ENCODE measurements around the gene DMD.

Gene DMD

DNA sequence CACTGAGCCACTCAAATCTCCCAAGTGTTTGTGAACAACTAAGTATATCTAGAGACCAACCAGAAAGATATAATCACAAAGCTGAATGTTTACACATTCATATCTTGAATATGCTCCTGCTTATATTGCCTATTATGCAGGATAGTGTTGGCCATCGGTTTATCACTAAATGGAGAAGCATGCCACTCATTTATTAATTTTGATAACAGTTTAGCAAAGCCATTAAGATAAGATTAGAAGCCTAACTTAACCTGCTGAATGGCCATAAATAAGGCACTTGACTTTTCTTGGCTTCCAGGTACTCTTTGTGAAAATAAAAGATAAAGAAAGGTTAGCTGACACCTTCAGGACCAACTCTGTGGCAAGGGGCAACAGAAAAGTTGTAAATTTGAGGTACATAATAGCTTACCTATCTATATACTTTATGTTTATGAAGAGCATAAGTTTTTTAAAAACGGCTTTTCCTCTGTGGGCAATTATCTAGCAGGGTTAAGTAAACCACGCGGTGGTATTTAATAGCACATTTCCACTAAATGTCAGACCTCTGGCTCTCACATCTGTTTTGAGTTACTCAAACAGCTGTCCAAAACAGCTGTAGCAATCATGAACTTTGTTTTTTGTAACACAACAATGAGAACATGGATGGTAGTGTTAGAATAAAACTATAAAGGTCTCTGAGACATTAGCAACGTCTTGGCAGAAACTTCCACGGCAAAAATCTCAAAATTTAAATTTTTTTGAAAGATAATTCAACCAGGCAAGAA lies 2080.7 kb downstream of the DMD start:
- DNase-seq: no peak

DNA sequence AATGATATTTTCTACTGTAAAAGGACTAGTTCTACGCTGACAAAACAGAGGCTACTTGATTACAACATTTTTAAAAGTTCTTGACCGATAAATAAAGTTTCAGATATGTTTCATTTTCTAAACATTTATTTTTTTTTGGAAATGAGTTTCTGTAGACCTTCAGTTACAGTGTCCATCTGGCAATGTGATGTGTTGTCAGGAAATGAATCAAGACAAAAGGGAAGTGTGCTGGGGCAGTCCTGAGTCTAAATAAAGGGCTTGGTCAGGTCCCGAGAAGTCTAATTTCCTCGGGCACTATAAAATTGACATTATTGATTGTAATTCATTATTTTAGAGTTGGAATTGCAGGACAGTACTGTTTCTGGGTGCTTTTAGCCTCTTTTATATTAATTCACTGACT lies 2082.5 kb downstream of the DMD start:
- DNase-seq: no peak

- no peak for DNase-seq
Measured at GRCh38 chrX:31127716-31128115, 2083.6 kb downstream of the DMD start.

- DNase-seq: no peak
Measured at GRCh38 chrX:31126205-31126604, 2085.1 kb downstream of the DMD start.

DNA sequence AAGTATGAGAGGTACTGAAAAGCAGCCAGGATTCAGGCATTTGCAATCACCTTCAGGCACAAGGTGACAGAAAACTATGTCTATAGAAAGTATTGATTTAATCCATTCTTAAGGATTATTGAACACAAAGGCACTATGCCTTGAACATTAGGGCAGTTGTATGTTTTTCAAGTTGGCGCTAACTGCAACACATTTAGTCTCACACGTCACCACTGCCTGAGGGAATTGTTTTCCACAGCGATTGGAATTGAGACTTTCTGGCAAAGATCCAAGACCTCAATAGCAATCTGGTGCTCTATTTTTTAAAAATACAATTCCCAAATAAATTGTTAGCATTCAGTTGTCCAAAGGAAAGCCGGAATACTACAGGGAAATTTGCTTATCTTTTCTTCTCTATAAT lies 2086.8 kb downstream of the DMD start:
- DNase-seq: no peak

DNA sequence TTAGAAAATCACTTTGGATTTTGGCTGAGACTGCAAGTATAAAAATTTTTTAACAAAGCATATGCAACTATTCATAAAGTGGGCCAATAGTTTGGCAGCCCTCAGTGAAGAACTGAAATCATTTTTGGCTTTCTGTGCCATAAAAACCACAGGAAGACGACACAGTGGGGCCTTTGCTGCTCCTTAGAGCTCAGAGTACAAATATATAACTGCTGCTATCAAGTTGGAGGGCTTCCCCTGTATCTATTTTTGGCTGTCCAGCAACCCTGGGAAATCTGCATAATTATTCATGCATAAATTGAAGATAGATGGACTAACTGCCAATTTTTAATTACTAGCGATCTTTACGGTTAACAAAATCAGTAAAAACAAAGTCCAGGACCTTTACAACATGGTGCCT lies 2088.0 kb downstream of the DMD start:
- DNase-seq: no peak

GRCh38 chrX:31117266-31117665 lies 2094.1 kb downstream of the DMD start:
- DNase-seq: no peak

- DNase-seq: no peak
Measured at GRCh38 chrX:31115398-31115797, 2096.0 kb downstream of the DMD start.

GRCh38 chrX:31114858-31115257 lies 2096.5 kb downstream of the DMD start:
- no peak for DNase-seq

- DNase-seq: no peak
Measured at GRCh38 chrX:31112226-31112999, 2098.9 kb downstream of the DMD start.

DNA sequence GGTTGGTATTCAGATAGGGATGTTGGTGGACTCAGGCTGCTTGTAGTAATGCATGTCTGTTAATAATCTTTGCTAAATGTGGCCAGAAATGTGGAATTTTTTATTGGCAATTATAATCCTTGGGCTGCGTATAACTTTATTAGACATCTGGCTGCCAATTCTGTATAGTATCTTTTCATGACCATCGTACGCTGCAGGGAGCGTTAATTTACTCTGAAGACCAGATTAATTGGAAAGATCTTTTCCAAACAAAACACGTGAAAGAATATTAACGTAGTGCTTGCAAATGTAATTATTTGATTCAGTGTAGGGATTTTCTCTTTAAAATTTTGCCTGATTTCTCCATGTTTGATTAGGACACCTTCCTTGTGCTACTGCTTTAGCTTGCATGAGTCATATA lies 2100.7 kb downstream of the DMD start:
- DNase-seq: no peak

GRCh38 chrX:31099536-31100090 lies 2111.7 kb downstream of the DMD start:
- DNase-seq: no peak

DNA sequence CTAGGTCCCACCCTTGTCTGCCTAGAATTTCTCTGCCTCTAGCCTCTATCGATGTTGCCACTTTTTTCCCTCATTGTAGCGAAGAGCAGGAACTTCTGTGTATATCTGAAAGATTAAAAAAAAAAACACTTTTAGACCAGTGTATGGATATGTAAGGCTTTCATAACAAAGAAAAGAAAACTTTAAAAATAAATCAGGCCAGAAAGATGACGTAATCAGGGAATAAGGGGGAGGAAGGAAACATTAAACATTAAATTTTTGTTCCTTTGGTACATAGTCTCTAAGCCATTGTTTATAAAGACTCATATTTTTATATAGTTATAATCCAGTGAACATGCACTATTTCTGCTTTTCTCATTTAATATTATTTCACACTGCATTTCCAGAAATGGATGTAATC lies 2113.3 kb downstream of the DMD start:
- no peak for DNase-seq

GRCh38 chrX:31093639-31093975 lies 2117.7 kb downstream of the DMD start:
- DNase-seq: no peak

- no peak for DNase-seq
Measured at GRCh38 chrX:31092970-31093638, 2118.2 kb downstream of the DMD start.

DNA sequence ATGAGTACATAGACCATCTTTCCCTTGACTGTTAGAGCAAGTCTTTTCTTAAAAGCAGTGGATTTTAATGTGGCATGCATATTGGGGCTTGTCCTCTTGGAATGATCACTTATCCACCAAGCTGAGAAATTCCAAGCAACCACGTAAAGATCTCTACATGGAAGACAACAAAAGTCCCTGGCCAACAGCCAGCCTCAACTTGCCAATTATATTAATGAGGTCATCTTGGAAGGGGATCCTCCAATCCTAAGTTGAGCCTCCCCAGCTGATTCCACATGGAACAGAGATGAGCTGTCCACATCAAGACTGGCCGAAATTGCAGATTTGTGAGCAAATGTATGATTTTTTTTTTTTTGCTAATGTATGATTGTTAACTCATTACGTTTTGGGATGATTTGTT lies 2118.9 kb downstream of the DMD start:
- no peak for DNase-seq

DNA sequence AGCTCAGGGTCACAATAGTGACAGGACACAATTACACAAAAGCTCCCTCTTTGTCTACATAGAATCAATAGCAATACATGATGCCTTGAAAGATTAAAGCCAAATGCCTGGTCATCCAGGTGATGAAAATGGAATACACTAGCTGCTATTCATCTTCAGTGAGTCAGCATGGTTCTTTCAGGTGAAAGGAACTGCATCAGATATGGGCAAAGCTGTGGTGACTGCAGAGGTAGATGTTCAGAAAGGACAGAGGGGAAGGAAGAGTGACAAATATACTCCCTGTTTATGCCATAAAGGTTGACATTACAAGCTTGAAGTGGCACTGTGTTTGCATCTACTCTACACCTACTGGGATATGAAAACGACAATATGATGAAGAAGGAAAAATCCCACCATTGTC lies 2119.5 kb downstream of the DMD start:
- DNase-seq: no peak

GRCh38 chrX:31074522-31074921 lies 2136.8 kb downstream of the DMD start:
- DNase-seq: no peak

DNA sequence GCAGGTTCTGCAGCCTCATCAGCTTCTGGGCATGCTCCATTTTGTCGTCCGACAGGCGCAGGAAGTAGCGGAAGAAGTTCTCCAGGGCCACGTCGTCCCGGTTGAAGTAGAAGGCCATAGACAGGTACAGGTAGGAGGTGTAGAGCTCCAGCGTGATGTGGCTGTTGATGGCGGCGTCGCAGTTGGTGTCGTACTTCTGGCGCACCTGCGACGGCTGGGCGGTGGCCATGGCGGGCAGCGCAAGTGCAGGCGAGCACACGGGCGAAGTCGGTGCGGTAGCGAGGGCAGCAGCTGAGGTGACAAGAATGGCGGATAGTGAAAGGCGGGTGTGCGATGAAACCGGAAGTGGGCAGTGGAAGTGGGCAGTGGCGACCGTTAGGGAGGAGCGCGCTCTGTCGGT lies 2139.6 kb downstream of the DMD start, which contains the start of gene FTHL17:
Gene FTHL17 (minus strand): TSS at position 317 of the 400 bp plus-strand sequence. CDS start 88 bp downstream, at position 229.
- no peak for DNase-seq

DNA sequence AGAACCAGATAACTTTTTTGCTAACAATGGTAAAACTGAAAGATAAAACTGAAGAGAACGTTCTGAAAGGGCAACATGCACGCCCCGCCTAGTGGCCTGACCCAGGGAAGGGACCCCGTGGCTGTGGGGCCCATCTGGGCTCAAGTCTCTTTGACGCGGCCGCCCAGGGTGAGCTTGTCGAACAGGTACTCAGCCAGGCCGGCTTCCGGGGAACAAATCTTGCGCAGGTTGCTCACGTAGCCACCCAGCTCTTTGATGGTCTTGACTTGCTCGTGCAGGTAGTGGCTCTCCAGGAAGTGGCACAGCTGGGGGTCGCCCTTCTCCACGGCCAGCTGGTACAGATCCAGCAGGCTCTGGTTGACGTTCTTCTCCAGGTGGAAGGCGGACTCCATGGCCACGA lies 2140.1 kb downstream of the DMD start:
- no peak for DNase-seq

- no peak for DNase-seq
Measured at GRCh38 chrX:31070057-31070468, 2141.3 kb downstream of the DMD start.
